Activated T-cell treated with anti-CD3 and anti-CD28 coated beads, Interleukin-2, amount 50 U/mL, for 24 hours (primary cell): ENCODE measurements around the gene NECTIN1.

Source experiments
- DNase-seq: peaks from one replicate; pipeline ENCODE4 v3.0.0-alpha.2; 2020
- H3K27ac Mint-ChIP-seq: 2 replicates; pipeline ENCODE4 v1.8.0; 2020; ENCODE audit warnings: mild to moderate bottlenecking, mixed read lengths
- H3K27me3 Mint-ChIP-seq: 2 replicates; pipeline ENCODE4 v1.8.0; 2020; ENCODE audit warnings: mixed read lengths
- H3K36me3 Mint-ChIP-seq: 2 replicates; pipeline ENCODE4 v1.8.0; 2020; ENCODE audit warnings: low read depth, mixed read lengths
- H3K4me1 Mint-ChIP-seq: 2 replicates; pipeline ENCODE4 v1.8.0; 2020; ENCODE audit warnings: low read depth, mixed read lengths
- H3K4me3 Mint-ChIP-seq: 2 replicates; pipeline ENCODE4 v1.8.0; 2020; ENCODE audit warnings: mild to moderate bottlenecking, moderate library complexity, mixed read lengths
- H3K9me3 Mint-ChIP-seq: 2 replicates; pipeline ENCODE4 v1.8.0; 2020; ENCODE audit warnings: mixed read lengths

The NECTIN1 gene

DNA sequence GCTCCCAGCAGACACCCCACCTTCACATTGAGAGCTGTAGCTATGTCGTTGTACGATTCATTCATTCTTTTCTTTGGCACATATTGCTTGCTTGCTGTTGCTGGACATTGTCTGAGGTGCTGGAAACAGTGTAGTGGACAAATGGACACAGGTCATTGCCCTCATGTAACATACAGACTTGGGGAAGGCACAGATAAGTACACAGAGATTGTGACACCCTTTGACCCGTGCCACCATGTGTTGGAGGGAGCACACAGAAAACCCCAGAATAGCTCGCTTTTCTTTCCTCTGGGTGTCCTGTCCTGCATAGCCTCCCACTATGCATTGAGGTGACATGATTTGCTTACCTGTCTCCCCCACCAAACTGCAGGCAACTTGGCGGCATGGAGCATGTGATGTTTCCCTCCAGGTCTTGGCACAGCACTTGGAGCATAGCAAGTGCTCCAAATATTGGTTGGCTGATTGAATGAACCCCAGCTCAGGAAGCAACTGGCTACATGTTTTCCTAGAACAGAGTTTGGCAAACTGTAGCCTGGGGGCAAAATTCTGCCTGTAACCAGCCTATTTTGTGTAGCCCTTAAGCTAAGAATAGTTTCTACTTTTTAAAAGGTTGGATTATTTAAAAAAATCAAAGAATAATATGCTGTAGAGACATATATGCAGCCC lies 30.9 kb upstream of the NECTIN1 start:
- Mint-ChIP-seq H3K9me3 (no peaks in the 10 kb centered on the region), H3K4me1 (no peaks in the 10 kb centered on the region), H3K27ac (no peak overlapping the region), H3K27me3 (peaks cover 64% of the 10 kb centered on the region), H3K36me3 (no peaks in the 10 kb centered on the region), H3K4me3 (no peak overlapping the region)
- no peak for DNase-seq

DNA sequence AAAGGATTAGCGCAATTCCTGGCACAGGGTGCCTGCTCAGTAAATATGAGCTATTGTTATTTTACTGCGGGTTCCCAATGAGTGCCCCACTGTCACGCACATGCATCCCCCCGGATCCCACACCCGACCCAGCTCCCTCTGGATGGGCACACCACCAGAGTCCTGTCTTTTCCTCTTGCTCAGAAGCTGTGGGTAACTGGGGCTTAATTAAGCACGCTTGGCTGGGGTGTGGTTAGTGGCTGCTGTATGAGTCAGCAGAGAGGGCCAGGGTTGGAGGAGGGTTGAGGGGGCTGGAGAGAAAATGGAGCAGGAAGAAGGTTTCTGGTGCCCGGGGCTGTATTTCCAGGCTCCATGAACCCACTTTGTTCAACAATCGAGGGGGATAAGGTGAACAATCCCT lies 30.3 kb upstream of the NECTIN1 start:
- Mint-ChIP-seq H3K36me3 (no peaks in the 10 kb centered on the region), H3K4me3 (no peak overlapping the region), H3K9me3 (no peaks in the 10 kb centered on the region), H3K27me3 (peaks cover 64% of the 10 kb centered on the region), H3K4me1 (no peaks in the 10 kb centered on the region), H3K27ac (no peak overlapping the region)
- no peak for DNase-seq

DNA sequence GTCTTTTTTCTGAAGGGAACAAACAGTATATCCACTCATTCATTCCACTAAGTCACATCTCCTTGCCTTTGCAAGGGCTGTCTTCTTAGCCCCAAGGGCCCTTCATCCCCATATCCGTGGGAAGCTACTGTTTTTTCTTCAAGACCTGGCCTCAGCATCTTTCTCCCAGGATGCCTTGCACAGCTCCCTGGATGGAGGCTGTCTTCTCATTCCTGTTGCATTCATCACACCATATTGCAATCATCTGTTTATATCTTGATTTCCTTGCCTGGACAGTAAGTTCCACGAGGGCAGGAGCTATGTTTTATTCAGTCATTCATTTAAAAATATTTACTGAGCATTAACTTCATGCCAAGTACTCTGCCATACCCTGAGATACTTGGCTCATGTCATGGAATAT lies 29.3 kb upstream of the NECTIN1 start:
- H3K4me1 Mint-ChIP-seq: no peaks in the 10 kb centered on the region
- no peaks in the 10 kb centered on the region for H3K9me3 Mint-ChIP-seq
- H3K27me3 Mint-ChIP-seq: peaks cover 66% of the 10 kb centered on the region
- H3K4me3 Mint-ChIP-seq: no peak overlapping the region
- no peaks in the 10 kb centered on the region for H3K36me3 Mint-ChIP-seq
- H3K27ac Mint-ChIP-seq: no peak overlapping the region
- no peak for DNase-seq

DNA sequence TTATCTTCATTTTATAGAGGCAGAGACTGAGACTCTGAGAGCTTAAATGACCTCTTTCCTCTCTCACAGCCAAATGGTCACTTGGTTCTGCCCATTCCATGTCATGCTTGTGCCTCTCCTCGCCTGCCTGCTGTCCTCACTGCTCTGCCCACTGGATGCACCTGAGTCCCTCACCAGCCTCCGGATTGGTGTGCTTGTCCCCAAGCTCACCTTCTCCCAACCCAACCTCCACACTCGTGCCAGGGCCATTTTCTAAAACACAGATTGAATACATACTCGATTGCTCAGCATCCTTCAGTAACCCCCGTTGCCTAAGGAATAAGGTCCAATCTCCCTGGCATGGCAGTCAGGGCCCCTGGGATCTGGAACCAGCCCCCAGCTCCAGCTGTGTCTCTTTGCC lies 28.4 kb upstream of the NECTIN1 start:
- Mint-ChIP-seq H3K9me3 (no peaks in the 10 kb centered on the region), H3K4me1 (no peaks in the 10 kb centered on the region), H3K4me3 (no peak overlapping the region), H3K27me3 (peaks cover 58% of the 10 kb centered on the region), H3K27ac (no peak overlapping the region), H3K36me3 (no peaks in the 10 kb centered on the region)
- no peak for DNase-seq

DNA sequence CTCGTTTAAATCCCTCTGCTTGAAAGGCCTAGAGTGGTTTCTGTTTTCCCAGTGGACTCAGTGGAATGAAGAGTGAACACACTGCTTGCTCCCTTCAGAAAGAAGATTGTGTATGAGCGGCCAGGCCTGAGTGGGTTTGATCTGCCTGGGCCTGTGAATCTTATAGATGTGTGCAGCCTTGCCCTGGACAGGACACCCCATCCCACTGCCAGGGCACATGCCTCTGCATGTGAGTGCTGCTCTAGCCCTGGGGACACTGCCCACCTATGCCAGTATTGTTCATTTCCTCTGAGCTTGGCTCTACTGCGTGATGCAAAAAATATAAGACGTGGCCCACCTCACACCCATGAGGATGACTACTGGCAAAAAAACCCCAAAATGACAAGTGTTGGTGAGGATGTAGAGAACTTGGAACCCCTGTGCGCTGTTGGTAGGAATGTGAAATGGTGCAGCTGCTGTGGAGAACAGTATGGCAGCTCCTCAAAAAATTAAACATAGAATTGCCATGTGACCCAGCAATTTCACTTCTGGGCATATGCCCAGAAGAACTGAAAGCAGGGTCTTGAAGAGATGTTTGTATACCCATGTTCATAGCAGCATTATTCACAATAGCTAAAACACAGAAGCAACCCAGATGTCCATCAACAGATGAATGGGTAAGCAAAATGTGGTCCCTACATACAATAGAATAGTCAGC lies 27.3 kb upstream of the NECTIN1 start:
- Mint-ChIP-seq H3K27ac (no peak overlapping the region), H3K27me3 (peaks cover 63% of the 10 kb centered on the region), H3K4me3 (no peak overlapping the region), H3K9me3 (no peaks in the 10 kb centered on the region), H3K4me1 (peaks cover 7% of the 10 kb centered on the region), H3K36me3 (no peaks in the 10 kb centered on the region)
- DNase-seq: no peak

DNA sequence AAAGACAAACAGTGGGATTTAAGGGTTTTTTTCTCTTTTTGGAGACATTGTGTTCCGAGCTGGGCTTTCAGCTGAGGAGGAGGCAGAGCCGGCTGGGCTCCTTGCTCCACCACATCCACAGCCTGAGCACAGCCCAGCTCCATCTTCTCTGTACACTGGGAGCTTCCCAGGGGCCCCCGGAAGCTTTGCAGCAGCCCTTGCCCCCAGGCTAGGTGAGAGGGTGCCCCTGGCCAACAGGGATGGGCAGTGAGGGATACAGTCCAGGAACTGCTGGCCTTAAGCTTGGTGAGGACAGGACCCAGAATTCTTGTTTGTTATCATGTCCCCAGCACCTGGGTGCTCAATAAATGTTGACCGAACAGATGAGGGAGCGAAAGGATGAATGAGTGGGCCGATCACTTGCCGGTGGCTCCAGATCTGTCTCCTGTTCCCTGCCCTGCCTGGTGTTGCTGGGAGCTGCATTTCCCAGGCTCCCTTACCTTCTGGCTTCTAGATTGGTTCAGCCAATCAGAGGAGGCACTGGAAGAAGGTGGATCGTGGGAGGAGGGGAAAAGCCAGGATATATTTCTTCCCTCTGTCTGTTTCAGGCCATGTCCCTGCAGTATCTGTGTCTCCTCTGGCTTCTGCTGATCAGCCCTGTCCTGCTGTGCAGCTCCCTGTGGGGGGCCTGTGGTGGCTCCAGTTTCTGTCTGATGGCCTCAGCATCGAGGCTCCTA lies 26.5 kb upstream of the NECTIN1 start:
- Mint-ChIP-seq H3K36me3 (no peaks in the 10 kb centered on the region), H3K4me1 (peaks cover 9% of the 10 kb centered on the region), H3K9me3 (no peaks in the 10 kb centered on the region), H3K27ac (no peak overlapping the region), H3K4me3 (no peak overlapping the region), H3K27me3 (peaks cover 64% of the 10 kb centered on the region)
- no peak for DNase-seq

DNA sequence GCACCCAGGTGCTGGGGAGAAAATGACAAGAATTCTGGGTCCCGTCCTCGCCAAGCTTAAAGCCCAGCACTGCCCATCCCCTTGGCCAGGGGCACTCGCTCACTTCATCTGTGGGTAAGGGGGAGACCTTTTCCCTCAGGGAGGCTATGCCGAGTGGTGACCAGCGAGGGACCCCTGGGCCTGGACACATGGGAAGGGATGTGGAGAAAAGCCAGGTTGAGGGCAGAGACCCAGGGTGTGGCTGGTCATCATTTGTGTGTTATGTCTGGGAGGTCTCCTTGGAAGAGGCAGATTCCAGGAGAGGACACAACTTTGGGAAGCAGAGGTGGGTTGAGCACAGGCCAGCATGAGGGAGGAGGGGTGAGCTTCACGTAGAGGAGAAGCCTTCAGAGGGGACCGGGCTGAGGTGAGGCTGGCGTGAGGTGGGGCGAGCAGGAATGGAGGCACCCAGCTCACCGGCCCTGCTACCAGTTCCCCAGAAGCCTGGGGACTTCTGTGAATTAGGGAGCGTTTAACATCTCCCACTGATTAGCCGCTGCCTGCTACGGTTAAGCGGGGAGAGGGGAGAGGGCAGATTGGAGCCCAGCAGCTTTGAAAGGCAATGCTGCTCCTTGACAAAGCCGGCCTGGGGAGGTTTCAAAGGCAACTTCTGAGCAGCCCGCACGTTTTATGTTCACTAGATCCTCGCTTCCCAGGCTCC lies 25.8 kb upstream of the NECTIN1 start:
- Mint-ChIP-seq H3K4me1 (peaks cover 9% of the 10 kb centered on the region), H3K27ac (no peak overlapping the region), H3K9me3 (no peaks in the 10 kb centered on the region), H3K36me3 (no peaks in the 10 kb centered on the region), H3K27me3 (peaks cover 68% of the 10 kb centered on the region), H3K4me3 (no peak overlapping the region)
- DNase-seq: no peak

DNA sequence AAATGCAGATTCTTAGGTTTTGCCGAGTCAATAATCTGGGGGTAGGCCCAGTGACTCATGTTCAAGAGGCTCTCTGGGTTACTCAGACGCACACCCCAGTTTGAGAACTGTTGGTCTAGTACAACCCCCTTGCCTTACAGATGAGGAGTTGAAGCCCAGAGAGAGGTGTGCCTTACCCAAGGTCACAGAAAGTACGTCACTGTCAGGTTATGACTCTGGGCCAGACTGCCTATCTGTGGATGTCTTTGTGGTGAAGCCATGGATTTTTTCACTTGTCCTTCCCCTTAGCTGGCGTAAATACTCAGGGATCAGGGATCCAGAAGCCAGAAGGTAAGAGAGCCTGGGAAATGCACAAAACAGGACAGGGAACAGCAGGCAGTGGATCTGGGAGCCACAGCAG lies 25.2 kb upstream of the NECTIN1 start:
- Mint-ChIP-seq H3K4me3 (no peak overlapping the region), H3K4me1 (peaks cover 9% of the 10 kb centered on the region), H3K9me3 (no peaks in the 10 kb centered on the region), H3K36me3 (no peaks in the 10 kb centered on the region), H3K27ac (no peak overlapping the region), H3K27me3 (peaks cover 64% of the 10 kb centered on the region)
- no peak for DNase-seq

DNA sequence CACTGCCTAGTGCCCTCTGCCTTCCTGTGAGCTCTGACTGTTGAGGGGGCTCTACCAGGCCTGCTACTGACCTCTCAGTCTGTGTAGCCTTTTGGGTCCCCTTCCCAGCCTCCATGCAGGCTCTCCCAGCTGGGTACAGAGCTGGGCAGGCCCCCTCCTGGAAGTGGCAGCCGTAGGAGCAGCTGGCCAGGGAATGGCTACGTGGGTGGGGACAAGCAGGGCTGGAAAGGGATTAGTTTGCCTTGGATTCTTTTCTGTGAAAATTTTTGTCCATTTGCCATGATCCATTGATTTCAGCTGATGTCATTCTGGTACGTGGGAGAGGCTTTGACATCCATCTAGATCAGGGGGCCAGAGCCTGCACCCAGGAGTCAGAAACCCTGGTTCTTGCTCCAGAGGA lies 23.9 kb upstream of the NECTIN1 start:
- H3K4me3 Mint-ChIP-seq: no peak overlapping the region
- no peaks in the 10 kb centered on the region for H3K9me3 Mint-ChIP-seq

DNA sequence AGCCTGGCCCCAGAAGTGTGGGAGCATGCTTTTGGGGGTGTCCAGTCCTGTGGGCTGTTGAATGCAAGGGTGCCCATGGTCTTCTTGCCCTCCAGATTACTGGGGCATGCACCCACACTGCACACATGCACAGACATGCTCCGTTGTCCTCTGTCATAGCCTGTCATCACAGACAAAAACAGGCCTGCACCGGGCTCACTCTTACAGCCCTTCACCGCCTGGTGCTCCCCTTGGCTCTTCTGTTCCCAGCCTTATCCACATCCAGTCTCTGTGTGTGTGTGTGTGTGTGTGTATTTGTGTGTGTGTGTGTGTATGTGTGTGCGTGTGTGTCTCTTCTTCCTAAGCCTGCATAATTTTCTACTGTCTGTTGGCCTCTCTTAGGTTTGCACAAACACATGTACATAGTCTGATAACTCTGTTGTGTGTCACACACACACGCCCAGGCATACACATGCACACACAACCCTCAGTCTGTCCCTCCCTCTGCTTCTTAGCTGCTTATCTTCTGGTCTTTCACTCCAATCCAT lies 23.4 kb upstream of the NECTIN1 start:
- Mint-ChIP-seq H3K9me3 (no peaks in the 10 kb centered on the region), H3K27me3 (peaks cover 62% of the 10 kb centered on the region), H3K4me3 (no peak overlapping the region), H3K27ac (no peak overlapping the region), H3K4me1 (peaks cover 9% of the 10 kb centered on the region), H3K36me3 (no peaks in the 10 kb centered on the region)
- DNase-seq: no peak

More for the DNA sequence above, 23.9 kb upstream of the NECTIN1 start:
- H3K27me3 Mint-ChIP-seq: peaks cover 63% of the 10 kb centered on the region
- DNase-seq: no peak
- H3K27ac Mint-ChIP-seq: no peak overlapping the region
- H3K4me1 Mint-ChIP-seq: peaks cover 9% of the 10 kb centered on the region
- H3K36me3 Mint-ChIP-seq: no peaks in the 10 kb centered on the region

DNA sequence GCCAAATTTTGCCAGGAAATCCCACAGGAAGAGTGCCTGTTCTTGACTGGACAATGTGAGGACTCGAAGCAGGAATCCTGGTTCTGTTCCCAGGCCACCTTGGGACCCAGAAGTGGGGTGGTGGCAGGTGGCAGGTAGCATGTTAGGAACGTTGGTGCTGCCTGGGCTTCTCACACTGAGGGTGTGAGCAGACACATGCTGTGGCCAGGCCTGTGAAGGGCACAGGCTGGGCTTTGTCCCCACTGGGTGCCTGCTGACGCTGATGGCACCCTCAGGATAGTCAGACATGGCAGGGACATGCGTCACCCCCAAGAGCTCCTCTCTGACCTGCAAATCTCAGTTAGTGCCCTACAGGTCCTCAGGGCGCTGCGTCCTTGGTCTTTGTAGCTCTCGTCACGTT lies 21.1 kb upstream of the NECTIN1 start:
- DNase-seq: no peak
- Mint-ChIP-seq H3K27me3 (peaks cover 64% of the 10 kb centered on the region), H3K27ac (no peak overlapping the region), H3K4me1 (peaks cover 9% of the 10 kb centered on the region), H3K9me3 (no peaks in the 10 kb centered on the region), H3K36me3 (no peaks in the 10 kb centered on the region), H3K4me3 (no peak overlapping the region)

DNA sequence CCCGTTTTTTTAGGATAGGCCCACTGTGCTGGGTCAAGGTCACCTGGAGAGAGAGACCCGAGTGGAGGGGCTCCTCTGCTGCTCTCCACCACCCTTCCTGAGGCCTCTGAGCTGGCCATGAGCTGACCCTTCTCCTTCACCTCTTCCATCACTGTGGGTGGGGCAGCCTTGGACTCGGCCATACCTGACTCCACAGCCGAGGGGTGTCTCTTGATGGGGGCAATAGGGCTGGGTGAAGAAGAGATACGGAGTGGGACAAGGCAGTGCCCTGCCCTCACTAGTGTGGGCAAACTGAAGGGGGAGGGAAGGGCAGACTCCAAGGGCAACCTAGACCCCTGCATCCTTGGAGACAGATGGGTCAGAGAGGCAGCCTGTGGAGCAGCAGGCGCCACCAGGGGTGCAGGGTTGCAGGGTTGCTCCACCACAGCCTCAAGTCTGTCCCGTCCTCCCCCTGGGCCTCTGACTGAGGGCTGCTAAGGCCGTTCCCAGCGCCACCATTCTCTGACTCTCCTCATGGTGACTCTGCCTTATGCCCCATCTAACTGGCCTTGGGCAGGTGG lies 20.1 kb upstream of the NECTIN1 start:
- peaks cover 64% of the 10 kb centered on the region for H3K27me3 Mint-ChIP-seq
- H3K27ac Mint-ChIP-seq: no peak overlapping the region
- no peak for DNase-seq
- no peak overlapping the region for H3K4me3 Mint-ChIP-seq
- H3K4me1 Mint-ChIP-seq: peaks cover 9% of the 10 kb centered on the region
- H3K9me3 Mint-ChIP-seq: no peaks in the 10 kb centered on the region
- H3K36me3 Mint-ChIP-seq: no peaks in the 10 kb centered on the region

DNA sequence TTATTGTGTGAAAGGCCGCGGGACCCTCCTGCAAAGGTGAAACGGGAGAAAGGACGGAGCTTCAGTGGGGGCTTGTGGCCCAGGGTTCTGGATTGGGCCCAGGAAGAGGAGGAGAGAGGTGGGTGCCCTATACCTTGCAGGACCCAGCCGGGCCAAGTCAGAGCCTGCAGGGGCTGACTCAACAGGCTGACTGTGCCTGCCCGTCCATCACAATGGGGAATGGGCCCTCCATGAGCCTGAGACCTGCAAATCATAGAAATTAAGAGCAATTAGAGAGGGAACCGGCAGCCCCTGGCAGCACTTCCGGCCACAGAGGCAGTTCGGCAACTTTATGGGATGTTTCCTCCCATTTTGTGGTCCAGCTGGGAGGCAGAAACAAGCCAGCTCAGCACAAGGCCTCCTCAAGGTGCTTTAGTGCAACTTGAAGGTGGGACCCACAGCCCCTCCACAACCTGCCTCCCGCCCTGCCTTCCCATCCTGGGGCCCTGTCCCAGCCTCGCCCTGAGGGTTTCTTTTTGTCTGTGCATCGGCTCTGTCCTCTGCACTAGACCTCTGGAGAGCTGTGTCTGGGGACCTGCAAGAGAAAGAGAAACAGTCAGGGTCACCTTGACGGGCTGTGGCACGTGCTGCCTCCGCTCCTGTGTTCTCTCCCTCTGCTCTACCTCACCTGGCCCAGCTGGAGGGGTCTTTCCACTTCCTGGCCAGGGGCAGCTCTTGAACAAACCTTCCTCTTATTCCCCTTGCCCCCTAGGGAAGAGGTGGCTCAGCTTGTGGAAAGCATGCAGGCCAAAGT lies 19.1 kb upstream of the NECTIN1 start:
- peaks cover 66% of the 10 kb centered on the region for H3K27me3 Mint-ChIP-seq
- peaks cover 9% of the 10 kb centered on the region for H3K4me1 Mint-ChIP-seq
- no peak overlapping the region for H3K27ac Mint-ChIP-seq
- H3K9me3 Mint-ChIP-seq: no peaks in the 10 kb centered on the region
- H3K4me3 Mint-ChIP-seq: no peak overlapping the region
- H3K36me3 Mint-ChIP-seq: no peaks in the 10 kb centered on the region
- DNase-seq: no peak
